ENCODE results near the gene UCMA. TPM values are rescaled to one million over a fixed set of nuclear protein-coding genes. Genes with fewer than 3 reads are reported as not detected.

UCMA gene
- total RNA-seq, 1 experiment from 2014 or later = not detected

GRCh38 chr10:13231190-13231589 lies 3.0 kb downstream of the UCMA start:
- Histone ChIP-seq H3K4me1 (ENCODE audit: control insufficient read depth in 1 of 2, insufficient read depth in 2 of 2, low read length in 2 of 2) (no peaks in the 10 kb centered on the region), H3K9me3 (ENCODE audit: control insufficient read depth in 1 of 2, insufficient read depth in 1 of 2, low read depth in 1 of 2, low read length in 2 of 2) (no peaks in the 10 kb centered on the region), H3K79me2 (ENCODE audit: insufficient read depth, low read length) (no peaks in the 10 kb centered on the region), H3K9ac (ENCODE audit: low read length) (no peak overlapping the region), H3K4me2 (ENCODE audit: low read length) (no peak overlapping the region), H3K4me3 (replicated peaks in 1 of 2; ENCODE audit: low read depth in 1 of 2, low read length in 2 of 2) (no peak overlapping the region), H3K27ac (ENCODE audit: low read depth, low read length) (no peak overlapping the region), H2AFZ (ENCODE audit: low read depth, low read length, poor library complexity, severe bottlenecking) (no peak overlapping the region), H3K36me3 (ENCODE audit: control insufficient read depth in 1 of 2, insufficient read depth in 2 of 2, low read length in 2 of 2) (no peaks in the 10 kb centered on the region), H3K27me3 (ENCODE audit: insufficient read depth, low read length) (no peaks in the 10 kb centered on the region), H4K20me1 (ENCODE audit: insufficient read depth) (no peaks in the 10 kb centered on the region), H3K9me2 (ENCODE audit: insufficient read depth) (no peaks in the 10 kb centered on the region)
- POLR2A ChIA-PET = no interaction called here
- ATAC-seq (no peak), DNase-seq (ENCODE audit: low read depth, low spot score) (no peak)
- CTCF ChIA-PET = no interaction called here
- intact Hi-C loops (cut with micrococcal nuclease) = no loop called here
- no peak for TF ChIP-seq EZH2phosphoT487 (IDR thresholded peaks at IDR 0.05; ENCODE audit: borderline replicate concordance)
- no peak for TF ChIP-seq REST (IDR thresholded peaks at IDR 0.05; ENCODE audit: low read depth)
- no peak for TF ChIP-seq CEBPB (IDR thresholded peaks at IDR 0.05; ENCODE audit: low read depth)
- TF ChIP-seq RAD21 (IDR thresholded peaks at IDR 0.05; ENCODE audit: low read depth) = no peak
- TF ChIP-seq ELF1 (IDR thresholded peaks at IDR 0.05; ENCODE audit: borderline replicate concordance, low read depth) = no peak
- no peak for TF ChIP-seq POLR2A (IDR thresholded peaks at IDR 0.05; ENCODE audit: borderline replicate concordance, extremely low read depth, insufficient read depth, insufficient read length)
- TF ChIP-seq FOSL1 (IDR thresholded peaks at IDR 0.05; ENCODE audit: low read depth) = no peak
- TF ChIP-seq YY1 (IDR thresholded peaks at IDR 0.05; ENCODE audit: extremely low read depth, insufficient replicate concordance, low read depth, low read length) = no peak
- no peak for TF ChIP-seq CTCF (IDR thresholded peaks at IDR 0.05 in 2 of 3, conservative IDR thresholded peaks at IDR 0.05 in 1 of 3; ENCODE audit: borderline replicate concordance in 1 of 3, insufficient read depth in 1 of 3, low read depth in 2 of 3, low read length in 2 of 3)
- TF ChIP-seq EGR1 (IDR thresholded peaks at IDR 0.05; ENCODE audit: low read depth) = no peak
- TF ChIP-seq ZFX (IDR thresholded peaks at IDR 0.05) = no peak
- no peak for TF ChIP-seq ATF3 (IDR thresholded peaks at IDR 0.05)
- no peak for TF ChIP-seq CBX3 (IDR thresholded peaks at IDR 0.05; ENCODE audit: low read depth)
- TF ChIP-seq SRF (IDR thresholded peaks at IDR 0.05; ENCODE audit: low read depth) = no peak
- RAD21 ChIA-PET (ENCODE audit: low non-redundant PET in 1 of 2, low total read pairs in 2 of 2, uncharacterized antibody in 2 of 2, unreplicated experiment in 2 of 2) = no interaction called here
- no TSS peak for BruUV-seq (replicated peaks)

Data from HCT116 (cell line).